T follicular helper cell (primary cell): ENCODE data around the gene MBOAT2.
"Not testable (repeated sequence)": the region's sequence is repeated elsewhere in the genome, so short reads cannot be mapped to it uniquely, and the experiment has no call there.

Source experiments
- DNase-seq: peaks from one replicate; pipeline ENCODE4 v3.0.0-alpha.2; 2020; ENCODE audit warnings: low read depth

Gene MBOAT2

GRCh38 chr2:8895087-8895912 lies 108.2 kb downstream of the MBOAT2 start:
- DNase-seq = not testable (repeated sequence)

DNA sequence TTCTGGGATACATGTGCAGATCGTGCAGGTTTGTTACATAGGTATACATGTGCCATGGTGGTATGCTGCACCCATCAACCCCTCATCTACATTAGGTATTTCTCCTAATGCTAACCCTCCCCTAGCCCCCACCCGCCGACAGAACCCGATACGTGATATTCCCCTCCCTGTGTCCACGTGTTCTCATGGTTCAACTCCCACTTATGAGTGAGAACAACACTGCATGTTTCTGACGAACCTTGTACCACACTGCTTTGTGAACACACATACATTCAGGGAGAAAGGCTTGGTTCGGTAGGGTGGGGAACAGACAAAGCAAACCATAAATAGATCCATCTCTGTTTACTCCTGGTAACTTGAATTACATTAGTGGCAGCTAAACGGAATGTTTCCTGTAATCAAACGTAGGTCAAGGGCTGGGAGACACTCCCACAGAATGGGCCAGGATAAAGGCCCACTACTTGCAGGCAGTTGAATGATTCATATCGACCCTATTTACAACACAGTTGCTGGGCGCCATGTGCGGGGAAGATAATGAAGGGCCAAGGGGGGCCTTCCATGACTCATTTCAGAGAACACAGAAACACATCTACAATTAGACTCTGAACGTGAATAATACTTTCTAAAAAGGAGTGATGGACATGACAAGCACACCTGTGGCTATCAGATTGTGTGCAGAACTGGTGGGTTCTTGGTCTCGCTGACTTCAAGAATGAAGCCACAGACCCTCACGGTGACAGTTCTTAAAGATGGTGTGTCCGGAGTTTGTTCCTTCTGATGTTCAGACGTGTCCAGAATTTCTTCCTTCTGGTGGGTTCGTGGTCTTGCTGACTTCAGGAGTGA lies 109.3 kb downstream of the MBOAT2 start:
- no peak for DNase-seq

DNA sequence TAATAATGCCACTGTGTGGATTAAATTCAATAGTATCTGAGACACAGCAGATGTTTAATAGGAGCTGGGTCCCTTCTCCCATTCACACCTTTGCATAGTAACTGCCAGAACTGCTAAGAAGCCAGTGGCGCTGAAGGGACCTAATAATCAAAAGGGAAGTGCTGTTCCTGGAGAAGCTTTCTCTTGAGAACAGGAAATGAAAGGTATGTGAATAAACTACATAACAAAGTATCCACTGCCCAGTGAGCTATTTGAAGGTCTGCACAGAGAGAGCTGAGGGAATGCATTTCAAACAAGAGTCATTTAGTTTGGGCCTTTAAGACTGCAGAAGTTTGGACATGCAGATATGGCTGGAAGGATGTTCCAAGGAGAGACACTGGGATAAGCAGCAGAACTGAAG lies 110.0 kb downstream of the MBOAT2 start:
- DNase-seq = no peak

DNA sequence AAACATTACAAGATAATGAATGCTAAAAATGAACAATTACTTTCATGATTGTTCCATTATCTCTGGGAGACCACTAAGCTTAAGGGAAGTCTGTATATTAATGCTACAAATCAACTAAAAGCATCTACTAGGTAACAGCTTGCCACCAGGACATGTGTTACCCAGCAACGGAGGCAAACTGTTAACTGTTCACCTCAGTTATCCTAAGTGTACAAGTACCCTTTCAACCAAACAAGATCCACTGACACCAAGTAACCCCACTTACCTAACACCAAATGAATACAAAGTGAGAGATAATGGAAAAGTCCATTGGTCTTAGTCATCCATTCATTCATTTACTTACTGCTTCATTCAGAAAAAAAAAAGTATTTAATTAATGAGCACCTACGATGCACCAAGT lies 111.4 kb downstream of the MBOAT2 start:
- no peak for DNase-seq

DNA sequence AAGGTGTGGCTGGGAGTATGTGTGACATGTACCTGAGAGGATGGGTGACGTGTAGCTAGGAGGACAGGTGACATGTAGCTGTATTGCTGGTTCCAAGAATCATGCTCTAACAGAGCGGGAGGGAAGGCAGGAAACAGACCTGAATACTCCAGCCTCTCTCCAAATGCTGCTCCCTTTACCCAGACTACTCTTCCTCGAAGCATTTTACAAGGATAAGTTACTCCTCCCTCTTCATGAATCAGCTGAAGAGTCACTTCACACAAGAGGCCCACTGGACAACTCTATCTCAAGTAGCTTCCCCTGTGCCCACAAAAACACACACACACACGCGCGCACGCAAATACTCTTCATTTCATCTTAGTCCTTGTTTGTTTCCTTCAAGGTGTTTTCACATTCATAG lies 113.5 kb downstream of the MBOAT2 start:
- DNase-seq = no peak

DNA sequence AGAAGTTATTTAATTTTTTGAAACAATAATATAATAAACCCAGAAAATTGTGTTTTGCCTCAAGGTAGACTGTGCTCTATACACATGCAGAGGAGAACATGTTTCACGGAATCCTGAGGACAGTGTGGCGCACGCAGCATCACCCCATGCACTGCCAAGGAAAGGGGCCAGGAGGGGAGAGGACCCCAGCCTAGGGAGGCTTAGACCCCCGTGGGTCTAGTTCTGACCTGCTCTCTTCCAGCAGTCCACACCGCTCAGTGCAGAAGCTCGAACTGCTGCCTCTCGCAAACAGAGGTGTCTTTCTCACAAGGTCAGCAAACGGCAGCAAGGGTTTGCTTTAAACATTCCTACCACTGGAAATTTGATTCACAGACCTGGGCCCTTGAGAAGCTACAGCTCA lies 114.5 kb downstream of the MBOAT2 start:
- no peak for DNase-seq

DNA sequence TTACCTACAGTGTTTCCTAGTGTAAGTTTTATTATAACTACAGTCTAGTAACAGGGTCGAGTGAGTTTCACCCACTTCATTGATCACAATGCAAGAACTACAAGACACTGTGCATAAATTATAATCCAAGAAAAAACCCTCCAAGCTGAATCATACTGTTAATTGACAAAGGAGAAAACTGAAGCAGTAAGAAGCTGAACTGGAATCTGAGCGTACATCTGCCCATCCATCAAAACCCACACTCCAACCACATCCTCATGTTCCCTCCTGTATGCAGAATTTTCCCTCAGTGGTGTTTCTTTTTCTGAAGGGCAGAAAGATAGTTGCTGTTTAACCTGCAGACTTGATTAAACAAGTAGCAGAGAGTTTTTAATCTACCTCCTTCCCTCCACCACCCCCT lies 116.6 kb downstream of the MBOAT2 start:
- no peak for DNase-seq

- DNase-seq = no peak
These were observed 117.3 kb downstream of the MBOAT2 start for GRCh38 chr2:8886202-8886518.

DNA sequence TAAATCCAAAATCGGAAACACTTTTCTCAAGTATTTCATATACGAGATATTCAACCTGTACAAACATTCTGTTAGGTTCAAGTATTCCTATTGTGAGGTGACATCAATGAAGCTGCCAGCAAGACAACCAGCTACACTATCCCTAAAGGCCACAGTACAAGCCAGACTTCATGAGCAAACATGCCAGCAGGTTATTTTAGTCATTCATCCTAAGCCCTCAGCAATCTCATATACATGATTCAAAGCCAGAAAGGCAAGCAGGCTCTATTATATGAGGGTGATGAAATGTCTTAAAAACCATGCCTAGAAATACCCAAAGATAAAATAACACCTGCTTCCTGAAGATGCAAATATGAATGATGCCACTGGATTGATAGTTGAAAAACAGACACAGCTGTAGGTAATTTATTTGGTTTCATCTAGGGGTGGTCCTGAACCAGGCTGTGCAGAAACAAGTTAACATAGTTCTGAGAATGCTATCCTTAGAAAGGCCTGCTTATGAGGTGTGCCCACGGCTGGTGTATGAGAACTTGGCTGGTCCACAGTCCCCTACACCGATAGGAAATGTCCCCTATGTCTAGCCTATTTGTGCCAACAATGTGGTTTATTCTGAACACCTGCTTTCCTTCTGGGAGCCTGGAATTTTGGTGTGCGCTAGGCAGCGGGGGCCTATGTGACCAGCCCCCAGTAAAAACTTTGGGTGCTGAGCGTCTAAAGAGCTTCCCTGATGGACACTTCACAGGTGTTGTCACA lies 117.9 kb downstream of the MBOAT2 start:
- no peak for DNase-seq

- no peak for DNase-seq
These were observed 118.7 kb downstream of the MBOAT2 start for GRCh38 chr2:8884812-8885211.

GRCh38 chr2:8882094-8882493 lies 121.4 kb downstream of the MBOAT2 start:
- DNase-seq = no peak

DNA sequence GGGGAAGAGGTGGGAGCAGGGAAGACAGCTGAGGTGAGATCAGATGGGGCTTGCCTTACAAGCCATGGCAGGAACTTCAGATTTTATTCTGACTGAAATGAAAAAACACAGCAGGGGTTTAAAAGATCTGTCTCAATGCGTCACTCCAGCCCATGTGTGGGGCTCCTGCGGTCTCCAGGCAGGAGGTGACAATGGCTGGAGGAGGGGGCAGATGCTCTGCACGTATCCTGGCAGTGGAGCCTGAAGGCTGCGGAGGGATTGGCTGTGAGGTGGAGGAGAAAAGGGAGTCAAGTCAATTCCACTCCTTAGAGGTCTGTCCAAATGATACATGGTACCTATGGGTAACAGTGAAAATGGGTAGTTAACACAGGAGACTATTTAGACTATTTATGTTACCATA lies 125.6 kb downstream of the MBOAT2 start:
- DNase-seq = no peak

GRCh38 chr2:8877332-8877731 lies 126.2 kb downstream of the MBOAT2 start:
- DNase-seq = no peak

- DNase-seq = no peak
These were observed 126.9 kb downstream of the MBOAT2 start for GRCh38 chr2:8876628-8877027.

DNA sequence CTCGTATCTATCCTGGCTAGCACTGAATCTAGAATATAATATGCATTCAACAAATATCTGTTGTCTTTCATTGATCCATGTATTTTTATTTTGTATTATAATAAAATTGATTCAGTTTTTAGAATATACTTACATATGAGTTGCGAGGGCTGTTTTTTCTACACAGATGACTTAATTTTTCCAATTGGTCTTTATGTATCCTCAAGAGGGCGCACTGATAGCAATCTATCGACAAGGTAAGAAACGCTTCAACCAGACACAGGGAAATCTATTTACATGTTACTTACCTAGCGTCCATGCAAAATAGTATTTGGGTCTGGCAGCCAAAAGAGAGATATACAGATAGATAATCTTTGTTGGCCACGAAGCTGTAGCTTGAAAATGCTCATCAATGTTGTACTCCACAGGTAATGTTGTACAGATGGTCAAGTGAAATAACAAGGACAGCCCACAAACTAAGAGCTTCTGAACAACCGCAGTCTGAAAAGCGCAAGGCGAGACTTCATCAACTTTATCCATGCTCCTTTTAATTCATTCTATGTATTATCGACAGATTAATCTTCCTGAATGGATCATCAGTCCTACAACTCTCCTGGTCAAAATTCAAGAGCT lies 130.6 kb downstream of the MBOAT2 start:
- DNase-seq = no peak

- no peak for DNase-seq
These were observed 133.0 kb downstream of the MBOAT2 start for GRCh38 chr2:8870441-8870840.

DNA sequence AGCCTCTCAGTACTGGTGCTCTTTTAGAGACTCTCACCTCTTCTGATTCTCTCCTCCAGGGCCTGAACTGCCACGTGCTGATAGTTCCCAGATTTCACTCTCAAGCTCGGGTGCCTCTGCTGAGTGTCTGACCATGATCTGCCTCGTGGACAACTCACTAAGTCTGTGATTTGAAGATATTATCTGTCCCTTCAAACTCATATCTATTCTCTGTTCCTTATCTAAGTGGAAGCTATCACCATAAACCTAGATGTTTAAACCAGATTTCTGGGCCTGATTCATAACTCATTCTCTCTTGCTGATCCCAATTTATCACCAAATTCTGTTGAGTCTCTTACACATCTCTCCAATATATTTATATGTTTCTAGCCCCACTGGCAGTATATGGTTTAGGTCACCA lies 136.1 kb downstream of the MBOAT2 start:
- DNase-seq = no peak

DNA sequence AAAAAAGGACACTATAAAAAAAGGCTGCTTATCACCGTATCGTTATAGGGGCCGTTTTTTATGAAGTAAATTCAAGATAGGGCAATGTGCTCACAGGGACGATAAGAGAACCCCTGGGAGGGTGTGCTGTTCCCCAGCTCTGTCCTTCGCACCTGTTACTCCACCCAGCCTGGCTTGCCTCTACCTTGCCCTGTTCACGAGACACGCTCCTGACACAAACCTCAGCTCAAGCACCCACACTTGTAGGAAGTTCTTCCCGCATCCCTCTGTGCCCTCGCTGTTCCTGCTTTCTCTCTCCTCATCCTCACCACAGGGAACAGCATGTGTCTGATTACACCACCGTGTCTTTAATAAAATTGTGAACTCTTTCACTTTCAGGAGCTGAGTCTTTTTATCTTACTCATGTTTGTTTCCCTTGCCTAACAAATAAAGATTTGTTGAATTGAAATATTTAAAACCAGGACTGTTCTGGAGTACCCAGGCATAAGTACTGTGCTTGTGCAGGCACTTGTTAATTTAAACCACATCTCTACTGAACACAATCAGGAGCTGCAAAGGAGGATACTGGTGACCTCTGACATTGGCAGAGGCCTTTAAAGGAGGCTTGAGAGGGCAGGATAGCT lies 140.0 kb downstream of the MBOAT2 start:
- DNase-seq = no peak

DNA sequence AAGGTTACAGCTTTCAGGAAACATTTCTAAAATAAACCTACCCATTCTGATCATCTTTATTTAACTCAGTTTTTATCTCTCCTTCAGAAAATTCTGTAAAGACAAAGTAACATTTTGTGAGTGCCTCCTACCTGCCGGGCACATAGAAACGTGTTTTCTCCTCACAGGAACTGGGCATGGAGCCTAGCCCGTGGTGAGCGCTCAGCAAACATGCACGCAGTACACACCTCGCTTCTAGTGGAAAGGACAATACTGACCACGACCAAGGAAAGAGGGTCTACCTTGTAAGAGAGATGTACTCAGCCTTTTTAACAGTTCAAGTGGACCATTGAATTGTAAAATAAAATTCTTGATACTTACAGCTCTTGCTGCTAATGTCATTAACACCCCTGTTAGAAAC lies 141.3 kb downstream of the MBOAT2 start:
- DNase-seq = no peak

DNA sequence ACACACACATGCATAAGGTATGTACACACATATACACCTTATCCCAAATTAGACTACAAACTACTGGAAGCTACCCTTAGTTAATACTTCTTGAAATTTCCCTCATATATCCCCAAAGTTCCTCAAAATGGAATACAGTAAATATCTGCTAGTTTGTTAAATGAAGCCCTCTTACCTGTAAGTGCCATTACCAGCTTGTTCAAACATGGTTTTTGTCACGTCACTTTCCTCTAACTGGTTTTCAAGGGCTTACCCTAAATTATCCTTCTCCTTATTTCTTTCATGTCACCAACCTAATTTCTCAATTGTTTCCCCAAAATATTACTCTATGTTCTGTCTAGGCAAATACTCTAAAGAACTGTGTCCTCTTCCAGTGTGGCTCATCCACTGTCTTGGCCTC lies 141.7 kb downstream of the MBOAT2 start:
- DNase-seq = no peak

DNA sequence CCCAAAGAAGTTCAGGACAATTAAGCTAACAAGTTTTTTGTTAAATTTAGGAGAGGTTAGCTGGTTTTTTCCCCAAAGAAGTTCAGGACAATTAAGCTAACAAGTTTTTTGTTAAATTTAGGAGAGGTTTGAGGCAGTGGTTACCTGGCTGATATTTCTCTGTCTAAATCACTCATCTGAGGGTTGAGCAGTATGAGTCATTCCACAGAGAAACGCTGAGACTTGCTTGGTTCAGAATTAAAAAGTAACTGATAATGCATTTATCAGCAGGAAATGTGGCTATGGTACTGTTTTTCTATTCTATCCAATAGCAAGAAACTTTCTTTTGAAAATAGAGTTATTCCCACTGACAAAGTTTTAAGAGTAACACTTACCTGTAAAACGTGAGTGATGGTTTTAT lies 143.2 kb downstream of the MBOAT2 start:
- DNase-seq = no peak

GRCh38 chr2:8858910-8859309 lies 144.6 kb downstream of the MBOAT2 start:
- no peak for DNase-seq
